ENCODE results near the gene CDC25B.

- no peak for TF ChIP-seq NFE2L2 (IDR thresholded peaks at IDR 0.05; ENCODE audit: low read length)
- TF ChIP-seq ZNF598 (CRISPR knock-in tag; IDR thresholded peaks at IDR 0.05; ENCODE audit: borderline replicate concordance), result no peak
Measured at GRCh38 chr20:3760655-3761348, 35.3 kb upstream of the CDC25B start.

Measured in HepG2 (cell line).